HAP-1 (cell line): ENCODE measurements around the gene EVA1C.

Experiments used
- DNase-seq, 2 experiments: peaks; one replicate each; pipeline ENCODE4 v3.0.0-alpha.2; 2016 to 2020; ENCODE audit warnings: low spot score in 2 of 2
- H3K27me3 ChIP-seq: fragments of 250-450 bp; sonication (Bioruptor Pico); 2 replicates; pipeline ENCODE4 v1.5.1; 2020; ENCODE audit warnings: low read depth, mild to moderate bottlenecking, moderate library complexity
- H3K36me3 ChIP-seq: fragments of 250-450 bp; sonication (Bioruptor Pico); replicated peaks from 2 replicates; pipeline ENCODE4 v1.5.1; 2020; ENCODE audit warnings: mild to moderate bottlenecking
- H3K4me1 ChIP-seq: fragments of 250-450 bp; sonication (Bioruptor Pico); 2 replicates; pipeline ENCODE4 v1.5.1; 2020; ENCODE audit warnings: mild to moderate bottlenecking
- H3K4me3 ChIP-seq: fragments of 250-450 bp; sonication (Bioruptor Pico); 2 replicates; pipeline ENCODE4 v1.5.1; 2020; ENCODE audit warnings: mild to moderate bottlenecking, moderate library complexity
- H3K9me3 ChIP-seq: fragments of 250-450 bp; sonication (Bioruptor Pico); 2 replicates; pipeline ENCODE4 v1.5.1; 2020; ENCODE audit warnings: mild to moderate bottlenecking, moderate library complexity
- in situ Hi-C: fragments of 300-500 bp; cut with MboI; formaldehyde crosslinking; loops from 3 replicates; pipeline ENCODE4 v1.14.3; 2020; ENCODE audit warnings: low sequenced_read_pairs, inconsistent platforms, mixed read lengths

EVA1C gene

GRCh38 chr21:32403201-32403777, 9.2 kb upstream of the EVA1C start:
- H3K27me3 ChIP-seq, result peaks cover 5% of the 10 kb centered on the region
- H3K4me3 ChIP-seq, result no peak overlapping the region
- 0 out of 2 replicates have a peak, but pooled peaks cover 3% of the 10 kb centered on the region for H3K4me1 ChIP-seq
- no peaks in the 10 kb centered on the region for H3K9me3 ChIP-seq
- in situ Hi-C loops, result loop anchor here (5.0 kb wide), 1 partner anchor 199 kb away; no protein-coding TSS in a partner anchor
- peak; percentile 60 to 83 for DNase-seq
- H3K36me3 ChIP-seq, result no peaks in the 10 kb centered on the region

GRCh38 chr21:32406405-32406804, 6.1 kb upstream of the EVA1C start:
- no peak overlapping the region for H3K4me3 ChIP-seq
- no peaks in the 10 kb centered on the region for H3K27me3 ChIP-seq
- in situ Hi-C loops, result no loop called here
- 0 out of 2 replicates have a peak, but pooled peaks cover 3% of the 10 kb centered on the region for H3K4me1 ChIP-seq
- H3K36me3 ChIP-seq, result no peaks in the 10 kb centered on the region
- no peaks in the 10 kb centered on the region for H3K9me3 ChIP-seq
- no peak for DNase-seq

GRCh38 chr21:32410291-32410690, 2.2 kb upstream of the EVA1C start:
- no peak for DNase-seq
- H3K27me3 ChIP-seq, result no peaks in the 10 kb centered on the region
- no peak overlapping the region for H3K4me3 ChIP-seq
- H3K9me3 ChIP-seq, result no peaks in the 10 kb centered on the region
- in situ Hi-C loops, result no loop called here
- peaks cover 3% of the 10 kb centered on the region for H3K4me1 ChIP-seq
- no peaks in the 10 kb centered on the region for H3K36me3 ChIP-seq

- peaks cover 8% of the 10 kb centered on the region for H3K4me1 ChIP-seq
- in situ Hi-C loops, result no loop called here
- no peak for DNase-seq
- H3K36me3 ChIP-seq, result no peaks in the 10 kb centered on the region
- no peaks in the 10 kb centered on the region for H3K27me3 ChIP-seq
- H3K4me3 ChIP-seq, result no peak overlapping the region
- H3K9me3 ChIP-seq, result no peaks in the 10 kb centered on the region
These were observed 1.6 kb upstream of the EVA1C start for GRCh38 chr21:32410916-32411315.

- no peaks in the 10 kb centered on the region for H3K9me3 ChIP-seq
- peaks cover 9% of the 10 kb centered on the region for H3K4me1 ChIP-seq
- DNase-seq, result peak in 1 of 2 experiments; percentile 72
- no peaks in the 10 kb centered on the region for H3K36me3 ChIP-seq
- no peaks in the 10 kb centered on the region for H3K27me3 ChIP-seq
- peak overlapping the region; percentile 39 for H3K4me3 ChIP-seq
- in situ Hi-C loops, result no loop called here
These were observed 950 bp upstream of the EVA1C start for GRCh38 chr21:32411350-32412161.

- Histone ChIP-seq H3K27me3 (no peaks in the 10 kb centered on the region), H3K9me3 (no peaks in the 10 kb centered on the region), H3K4me1 (peaks cover 9% of the 10 kb centered on the region), H3K36me3 (no peaks in the 10 kb centered on the region), H3K4me3 (peak overlapping the region; percentile 39)
- no peak for DNase-seq
- in situ Hi-C loops, result no loop called here
These were observed 554 bp downstream of the EVA1C start for GRCh38 chr21:32413015-32413504.

GRCh38 chr21:32413697-32414578, 1.4 kb downstream of the EVA1C start:
- H3K4me1 ChIP-seq, result peaks cover 9% of the 10 kb centered on the region
- no peaks in the 10 kb centered on the region for H3K9me3 ChIP-seq
- in situ Hi-C loops, result no loop called here
- H3K4me3 ChIP-seq, result no peak overlapping the region
- DNase-seq, result peak in 1 of 2 experiments; percentile 4
- no peaks in the 10 kb centered on the region for H3K36me3 ChIP-seq
- H3K27me3 ChIP-seq, result no peaks in the 10 kb centered on the region

- Histone ChIP-seq H3K36me3 (no peaks in the 10 kb centered on the region), H3K4me1 (peaks cover 9% of the 10 kb centered on the region), H3K27me3 (no peaks in the 10 kb centered on the region), H3K9me3 (no peaks in the 10 kb centered on the region), H3K4me3 (no peak overlapping the region)
- in situ Hi-C loops, result no loop called here
- no peak for DNase-seq
These were observed 2.3 kb downstream of the EVA1C start for GRCh38 chr21:32414579-32415358.

GRCh38 chr21:32415451-32416398, 3.2 kb downstream of the EVA1C start:
- in situ Hi-C loops, result no loop called here
- peaks cover 9% of the 10 kb centered on the region for H3K4me1 ChIP-seq
- no peaks in the 10 kb centered on the region for H3K27me3 ChIP-seq
- no peaks in the 10 kb centered on the region for H3K36me3 ChIP-seq
- no peak overlapping the region for H3K4me3 ChIP-seq
- DNase-seq, result peak in 1 of 2 experiments; percentile 23
- H3K9me3 ChIP-seq, result no peaks in the 10 kb centered on the region

- in situ Hi-C loops, result no loop called here
- Histone ChIP-seq H3K36me3 (no peaks in the 10 kb centered on the region), H3K4me3 (no peak overlapping the region)
These were observed 5.6 kb downstream of the EVA1C start for GRCh38 chr21:32418146-32418545.

GRCh38 chr21:32422064-32422463, 9.6 kb downstream of the EVA1C start:
- DNase-seq, result no peak
- no peaks in the 10 kb centered on the region for H3K27me3 ChIP-seq
- no peaks in the 10 kb centered on the region for H3K9me3 ChIP-seq
- in situ Hi-C loops, result no loop called here
- H3K4me1 ChIP-seq, result peaks cover 17% of the 10 kb centered on the region
- H3K36me3 ChIP-seq, result no peaks in the 10 kb centered on the region
- no peak overlapping the region for H3K4me3 ChIP-seq

More at GRCh38 chr21:32418146-32418545, 5.6 kb downstream of the EVA1C start:
- Histone ChIP-seq H3K27me3 (no peaks in the 10 kb centered on the region), H3K9me3 (no peaks in the 10 kb centered on the region), H3K4me1 (peaks cover 10% of the 10 kb centered on the region)
- no peak for DNase-seq
